ENCODE data around the gene VPS51.

VPS51 gene

DNA sequence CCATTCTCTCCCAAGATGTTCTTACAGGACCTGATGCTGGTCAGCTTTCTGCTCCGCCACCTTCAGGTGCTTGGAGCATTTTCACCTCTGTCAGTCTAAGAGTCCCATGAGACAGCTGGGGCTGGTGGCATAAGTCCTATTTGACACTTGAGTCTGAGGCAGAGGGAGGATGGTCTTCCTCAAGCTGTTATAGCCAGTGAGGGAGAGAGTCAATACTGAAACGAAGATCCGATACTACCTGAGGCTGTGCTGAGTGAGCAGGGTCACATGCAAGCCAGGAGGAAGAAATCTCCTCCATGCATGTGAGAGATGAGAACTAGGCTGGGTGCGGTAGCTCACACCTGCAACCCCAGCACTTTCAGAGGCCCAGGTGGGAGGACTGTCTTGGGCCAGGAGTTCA lies 6.4 kb upstream of the VPS51 start:
- H3K4me3 ChIP-seq (ENCODE audit: low read length) = no peak overlapping the region
- TF ChIP-seq, protein P1, sequence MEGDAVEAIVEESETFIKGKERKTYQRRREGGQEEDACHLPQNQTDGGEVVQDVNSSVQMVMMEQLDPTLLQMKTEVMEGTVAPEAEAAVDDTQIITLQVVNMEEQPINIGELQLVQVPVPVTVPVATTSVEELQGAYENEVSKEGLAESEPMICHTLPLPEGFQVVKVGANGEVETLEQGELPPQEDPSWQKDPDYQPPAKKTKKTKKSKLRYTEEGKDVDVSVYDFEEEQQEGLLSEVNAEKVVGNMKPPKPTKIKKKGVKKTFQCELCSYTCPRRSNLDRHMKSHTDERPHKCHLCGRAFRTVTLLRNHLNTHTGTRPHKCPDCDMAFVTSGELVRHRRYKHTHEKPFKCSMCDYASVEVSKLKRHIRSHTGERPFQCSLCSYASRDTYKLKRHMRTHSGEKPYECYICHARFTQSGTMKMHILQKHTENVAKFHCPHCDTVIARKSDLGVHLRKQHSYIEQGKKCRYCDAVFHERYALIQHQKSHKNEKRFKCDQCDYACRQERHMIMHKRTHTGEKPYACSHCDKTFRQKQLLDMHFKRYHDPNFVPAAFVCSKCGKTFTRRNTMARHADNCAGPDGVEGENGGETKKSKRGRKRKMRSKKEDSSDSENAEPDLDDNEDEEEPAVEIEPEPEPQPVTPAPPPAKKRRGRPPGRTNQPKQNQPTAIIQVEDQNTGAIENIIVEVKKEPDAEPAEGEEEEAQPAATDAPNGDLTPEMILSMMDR (conservative IDR thresholded peaks at IDR 0.05; ENCODE audit: low read length) = no peak
- no peak for DNase-seq (ENCODE audit: low read depth)

DNA sequence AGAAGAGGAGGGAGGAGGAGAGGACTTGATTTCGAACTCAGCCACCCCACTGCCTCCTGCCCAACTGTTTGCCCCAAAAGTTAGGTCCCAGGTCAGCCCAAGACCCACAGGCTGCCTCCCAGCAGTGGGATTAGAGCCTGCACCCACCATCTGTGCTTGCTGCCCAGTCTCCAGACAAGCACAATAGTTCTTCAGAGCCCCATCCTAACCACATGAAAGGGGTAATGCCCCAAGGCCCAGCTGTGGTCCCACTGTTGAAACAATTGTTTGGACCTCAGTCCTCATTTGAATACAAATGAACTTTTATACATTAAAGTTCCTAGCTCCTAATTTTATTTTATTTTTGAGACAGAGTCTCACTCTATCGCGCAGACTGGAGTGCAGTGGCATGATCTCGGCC lies 5.4 kb upstream of the VPS51 start:
- TF ChIP-seq, protein P1 (conservative IDR thresholded peaks at IDR 0.05; ENCODE audit: low read length) = no peak
- no peak for DNase-seq (ENCODE audit: low read depth)
- H3K4me3 ChIP-seq (ENCODE audit: low read length) = no peak overlapping the region

DNA sequence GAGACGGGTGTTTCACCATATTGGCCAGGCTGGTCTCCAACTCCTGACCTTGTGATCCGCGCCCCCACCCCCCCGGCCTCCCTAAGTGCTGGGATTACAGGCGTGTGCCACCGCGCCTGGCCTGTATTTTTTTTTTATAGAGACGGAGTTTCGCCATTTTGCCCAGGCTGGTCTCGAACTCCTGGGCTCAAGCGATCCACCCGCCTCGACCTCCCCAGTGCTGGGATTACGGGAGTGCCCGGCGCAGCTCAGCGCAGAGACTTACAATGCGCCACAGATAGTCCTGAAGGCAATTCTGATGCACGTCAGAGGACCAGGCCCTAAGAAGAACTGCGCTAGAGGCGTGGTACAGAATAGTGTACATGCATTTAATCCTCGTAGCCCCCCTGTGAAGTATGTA lies 587 bp upstream of the VPS51 start:
- no peak for DNase-seq (ENCODE audit: low read depth)
- peak overlapping the region; percentile 85 for H3K4me3 ChIP-seq (ENCODE audit: low read length)
- TF ChIP-seq, protein P1 (conservative IDR thresholded peaks at IDR 0.05; ENCODE audit: low read length) = no peak

DNA sequence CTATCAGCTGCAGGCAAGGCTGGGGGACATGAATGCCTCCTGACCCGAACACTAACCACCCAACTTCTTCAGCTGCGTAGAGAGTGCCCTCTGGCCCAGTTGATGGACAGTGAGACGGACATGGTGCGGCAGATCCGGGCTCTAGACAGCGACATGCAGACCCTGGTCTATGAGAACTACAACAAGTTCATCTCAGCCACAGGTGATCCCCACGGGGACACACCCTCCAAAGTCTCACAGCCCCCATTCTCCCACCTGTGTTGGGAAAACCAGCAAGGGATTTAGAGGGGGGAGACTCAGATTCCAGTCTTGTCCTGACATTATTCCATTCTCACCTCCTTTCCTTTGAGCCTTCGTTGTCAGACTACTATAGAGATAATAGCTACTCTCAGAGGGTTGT lies 912 bp downstream of the VPS51 start:
- peak overlapping the region; percentile 85 for H3K4me3 ChIP-seq (ENCODE audit: low read length)
- DNase-seq (ENCODE audit: low read depth) = no peak
- TF ChIP-seq, protein P1 (conservative IDR thresholded peaks at IDR 0.05; ENCODE audit: low read length) = no peak

DNA sequence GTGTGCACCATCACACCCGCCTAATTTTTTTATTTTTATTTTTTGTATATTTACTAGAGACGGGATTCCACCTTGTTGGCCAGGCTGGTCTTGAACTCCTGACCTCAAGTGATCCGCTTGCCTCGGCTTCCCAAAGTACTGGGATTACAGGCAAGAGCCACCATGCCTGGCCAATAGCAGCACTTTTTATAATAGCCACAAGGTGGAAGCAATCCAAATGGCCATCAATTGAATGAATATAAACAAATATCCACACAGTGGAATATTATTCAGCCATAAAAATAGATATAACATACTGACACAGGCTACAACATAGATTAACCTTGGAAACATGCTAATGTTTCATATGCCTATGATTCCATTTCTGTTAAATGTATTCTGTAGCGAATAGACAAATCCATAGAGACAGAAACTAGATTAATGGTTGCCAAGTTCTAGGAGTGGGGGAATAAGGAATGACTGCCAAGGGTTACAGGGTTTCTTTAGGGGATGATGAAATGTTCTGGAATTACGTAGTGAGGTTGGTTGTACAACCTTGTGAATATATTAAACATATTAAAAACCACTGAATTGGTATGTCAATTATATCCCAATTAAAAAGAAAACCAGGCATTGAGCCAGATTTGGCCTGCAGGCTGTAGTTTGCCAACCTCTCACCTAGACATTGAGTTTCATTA lies 4.8 kb downstream of the VPS51 start:
- DNase-seq (ENCODE audit: low read depth) = no peak
- TF ChIP-seq, protein P1 (conservative IDR thresholded peaks at IDR 0.05; ENCODE audit: low read length) = no peak
- H3K4me3 ChIP-seq (ENCODE audit: low read length) = no peak overlapping the region

DNA sequence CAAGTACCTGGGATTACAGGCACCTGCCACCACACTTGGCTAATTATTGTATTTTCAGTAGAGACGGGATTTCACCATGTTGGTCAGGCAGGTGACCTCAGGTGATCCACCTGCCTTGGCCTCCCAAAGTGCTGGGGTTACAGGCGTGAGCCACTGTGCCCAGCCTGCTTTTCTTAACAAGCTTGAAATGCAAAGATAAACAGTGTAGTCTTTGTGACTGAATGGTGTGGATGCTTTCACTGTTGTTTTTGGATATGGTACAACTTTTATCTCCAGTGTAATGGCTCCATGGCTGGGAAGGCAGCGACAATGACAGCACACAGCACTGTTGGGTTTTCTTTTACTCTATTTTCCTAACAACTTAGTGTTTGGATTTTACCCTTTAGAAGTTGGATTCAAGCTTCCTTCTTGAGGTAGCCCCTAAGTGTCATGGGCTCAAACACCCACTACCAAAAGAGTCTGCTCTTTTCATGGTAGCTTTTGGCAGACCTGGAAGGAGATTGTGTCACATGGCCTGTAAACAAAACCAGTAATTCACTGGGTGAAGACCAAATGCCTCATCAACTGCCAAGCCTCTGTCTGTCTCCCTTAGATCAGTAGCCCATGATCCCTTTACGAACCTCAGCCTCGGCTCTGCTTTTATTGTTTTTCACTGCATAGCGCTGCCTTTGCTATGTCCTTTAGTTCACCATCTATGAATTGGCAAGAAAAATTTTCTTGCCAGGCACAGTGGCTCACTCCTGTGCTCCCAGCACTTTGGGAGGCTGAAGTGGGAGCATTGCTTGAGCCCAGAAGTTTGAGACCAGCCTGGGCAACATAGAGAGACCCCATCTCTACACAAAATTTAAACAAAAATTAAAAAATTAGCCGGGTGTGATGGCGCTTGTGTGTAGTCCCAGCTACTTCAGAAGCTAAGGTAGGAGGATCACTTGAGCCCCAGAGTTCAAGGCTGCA lies 6.4 kb downstream of the VPS51 start:
- TF ChIP-seq, protein P1 (conservative IDR thresholded peaks at IDR 0.05; ENCODE audit: low read length) = no peak
- H3K4me3 ChIP-seq (ENCODE audit: low read length) = no peak overlapping the region
- DNase-seq (ENCODE audit: low read depth) = no peak
